NCI-H2227 (cell line): ENCODE results near the gene OR52D1.

Experiments used
- DNase-seq: peaks from one replicate; lab custom pipeline; 2025; ENCODE audit not compliant: unreplicated experiment; lab: John Stamatoyannopoulos, UW

The OR52D1 gene

GRCh38 chr11:5509803-5510202, 21.3 kb downstream of the OR52D1 start, which contains the start of gene UBQLN3:
Gene UBQLN3, minus strand, starts transcription at chr11:5509957. Its CDS starts 399 bp downstream, at chr11:5509558.
- DNase-seq: no peak

- no peak for DNase-seq
Observed at GRCh38 chr11:5514841-5515240, 26.4 kb downstream of the OR52D1 start.

GRCh38 chr11:5516599-5516998, 28.1 kb downstream of the OR52D1 start, which contains the start of gene UBQLNL:
Gene UBQLNL, minus strand, starts transcription at chr11:5516699. Its CDS starts 258 bp downstream, at chr11:5516441.
- DNase-seq: no peak

GRCh38 chr11:5521540-5521939, 33.1 kb downstream of the OR52D1 start:
- DNase-seq: no peak

GRCh38 chr11:5522308-5522707, 33.8 kb downstream of the OR52D1 start:
- DNase-seq: no peak

GRCh38 chr11:5524756-5525155, 36.3 kb downstream of the OR52D1 start:
- no peak for DNase-seq

GRCh38 chr11:5527716-5528115, 39.2 kb downstream of the OR52D1 start:
- no peak for DNase-seq

GRCh38 chr11:5528495-5528894, 40.0 kb downstream of the OR52D1 start:
- no peak for DNase-seq

GRCh38 chr11:5531053-5531831, 42.8 kb downstream of the OR52D1 start:
- DNase-seq: no peak

- no peak for DNase-seq
Observed at GRCh38 chr11:5534046-5534445, 45.6 kb downstream of the OR52D1 start.

- DNase-seq: no peak
Observed at GRCh38 chr11:5536482-5536881, 48.0 kb downstream of the OR52D1 start.
